Rectal smooth muscle tissue (tissue), 1 donor: Measurements from ENCODE around the gene DLGAP1.

Experiments used
- H3K27ac ChIP-seq: one replicate; pipeline ENCODE4 v1.7.0; 2013; ENCODE audit warnings: low read depth, low read length, inconsistent platforms
- H3K27me3 ChIP-seq: one replicate; pipeline ENCODE4 v1.7.0; 2013; ENCODE audit warnings: low read length; ENCODE audit not compliant: control insufficient read depth, insufficient read depth
- H3K36me3 ChIP-seq: one replicate; pipeline ENCODE4 v1.7.0; 2013; ENCODE audit warnings: low read length; ENCODE audit not compliant: control insufficient read depth, insufficient read depth
- H3K4me1 ChIP-seq: one replicate; pipeline ENCODE4 v1.7.0; 2013; ENCODE audit warnings: low read length; ENCODE audit not compliant: control insufficient read depth, insufficient read depth
- H3K4me3 ChIP-seq: one replicate; pipeline ENCODE4 v1.7.0; 2013; ENCODE audit warnings: low read length
- H3K9ac ChIP-seq: one replicate; pipeline ENCODE4 v1.7.0; 2013; ENCODE audit warnings: low read length

DLGAP1 gene

GRCh38 chr18:4374564-4374963 lies 80.5 kb downstream of the DLGAP1 start:
- H3K27me3 ChIP-seq = no peaks in the 10 kb centered on the region
- H3K4me1 ChIP-seq = no peaks in the 10 kb centered on the region
- no peaks in the 10 kb centered on the region for H3K36me3 ChIP-seq

DNA sequence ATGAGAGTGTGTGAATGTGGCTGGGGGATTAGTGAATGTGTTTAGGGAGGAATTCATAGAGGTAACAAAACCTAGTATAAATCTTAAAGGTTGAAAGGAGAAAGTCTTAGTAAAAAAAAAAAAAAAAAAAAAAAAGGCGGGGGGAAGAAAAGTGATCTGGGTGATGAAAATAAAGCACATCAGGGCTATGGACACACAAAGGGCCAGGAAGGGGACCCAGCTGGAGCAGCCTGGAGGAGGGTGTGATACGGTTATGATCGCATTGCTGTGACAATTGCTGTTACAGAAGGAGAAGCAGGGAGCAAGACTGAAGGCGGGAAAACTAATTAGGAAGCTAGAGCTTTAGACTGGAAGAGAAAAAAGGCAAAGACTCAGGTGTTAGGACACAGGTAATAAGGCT lies 85.4 kb downstream of the DLGAP1 start:
- H3K36me3 ChIP-seq = no peaks in the 10 kb centered on the region
- H3K27me3 ChIP-seq = no peaks in the 10 kb centered on the region
- no peaks in the 10 kb centered on the region for H3K4me1 ChIP-seq
- no peak overlapping the region for H3K4me3 ChIP-seq
- H3K27ac ChIP-seq = no peak overlapping the region
- H3K9ac ChIP-seq = no peak overlapping the region

More at GRCh38 chr18:4374564-4374963, 80.5 kb downstream of the DLGAP1 start:
- Histone ChIP-seq H3K9ac (no peak overlapping the region), H3K4me3 (no peak overlapping the region), H3K27ac (no peak overlapping the region)

DNA sequence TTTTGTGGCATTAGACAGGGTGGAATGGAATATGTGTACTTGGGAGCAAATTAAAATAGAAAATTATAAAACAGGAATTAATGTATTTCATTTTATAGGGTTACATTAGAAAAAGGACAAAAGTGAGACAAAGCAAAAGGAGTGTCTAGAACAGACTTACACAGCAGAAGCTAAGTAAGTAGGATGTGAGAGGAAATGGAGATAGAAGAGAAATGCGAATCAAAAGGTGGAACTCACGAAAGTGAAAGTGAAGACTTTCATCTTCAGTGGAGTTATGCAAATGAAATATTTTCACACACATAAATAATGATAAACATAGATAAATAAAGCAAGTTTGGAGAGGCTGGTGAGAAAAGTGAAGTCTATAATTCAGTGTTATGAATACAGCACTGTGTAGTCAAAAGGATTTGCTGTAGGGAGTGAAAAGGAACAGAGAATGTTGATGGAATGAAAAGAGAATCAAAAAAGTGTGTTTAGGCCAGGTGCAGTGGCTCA lies 94.8 kb downstream of the DLGAP1 start:
- no peaks in the 10 kb centered on the region for H3K27me3 ChIP-seq
- no peak overlapping the region for H3K27ac ChIP-seq
- no peaks in the 10 kb centered on the region for H3K36me3 ChIP-seq
- no peak overlapping the region for H3K4me3 ChIP-seq
- H3K4me1 ChIP-seq = no peaks in the 10 kb centered on the region
- H3K9ac ChIP-seq = no peak overlapping the region

- Histone ChIP-seq H3K9ac (no peak overlapping the region), H3K27ac (no peak overlapping the region), H3K4me3 (no peak overlapping the region), H3K36me3 (no peaks in the 10 kb centered on the region), H3K4me1 (no peaks in the 10 kb centered on the region), H3K27me3 (no peaks in the 10 kb centered on the region)
These were observed 96.5 kb downstream of the DLGAP1 start for GRCh38 chr18:4358618-4359017.

- Histone ChIP-seq H3K36me3 (no peaks in the 10 kb centered on the region), H3K4me3 (no peak overlapping the region), H3K27ac (no peak overlapping the region), H3K9ac (no peak overlapping the region), H3K4me1 (no peaks in the 10 kb centered on the region), H3K27me3 (no peaks in the 10 kb centered on the region)
These were observed 97.5 kb downstream of the DLGAP1 start for GRCh38 chr18:4357579-4357978.

DNA sequence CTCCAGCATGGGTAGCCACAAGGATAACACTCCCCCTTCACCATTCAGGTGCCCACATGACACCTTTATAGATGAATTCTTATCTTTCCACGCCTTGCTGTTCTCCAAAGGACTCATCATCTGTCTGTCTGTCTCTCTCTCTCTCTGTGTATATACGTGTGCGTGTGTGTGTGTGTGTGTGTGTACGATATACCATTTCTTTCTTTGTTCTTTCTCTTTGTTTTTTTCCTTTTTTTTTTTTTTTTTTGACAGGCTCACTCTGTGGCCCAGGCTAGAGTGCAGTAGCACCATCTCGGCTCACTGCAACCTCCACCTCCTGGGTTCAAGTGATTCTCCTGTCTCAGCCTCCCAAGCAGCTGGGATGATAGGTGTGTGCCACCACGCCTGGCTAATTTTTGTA lies 98.2 kb downstream of the DLGAP1 start:
- Histone ChIP-seq H3K4me1 (no peaks in the 10 kb centered on the region), H3K27me3 (no peaks in the 10 kb centered on the region), H3K36me3 (no peaks in the 10 kb centered on the region), H3K4me3 (no peak overlapping the region), H3K27ac (no peak overlapping the region), H3K9ac (no peak overlapping the region)

GRCh38 chr18:4353853-4354418 lies 101.2 kb downstream of the DLGAP1 start:
- Histone ChIP-seq H3K9ac (no peak overlapping the region), H3K4me3 (no peak overlapping the region), H3K4me1 (no peaks in the 10 kb centered on the region), H3K27me3 (no peaks in the 10 kb centered on the region), H3K36me3 (no peaks in the 10 kb centered on the region), H3K27ac (no peak overlapping the region)

- Histone ChIP-seq H3K4me3 (no peak overlapping the region), H3K9ac (no peak overlapping the region), H3K27ac (no peak overlapping the region), H3K36me3 (no peaks in the 10 kb centered on the region), H3K4me1 (no peaks in the 10 kb centered on the region), H3K27me3 (no peaks in the 10 kb centered on the region)
These were observed 102.2 kb downstream of the DLGAP1 start for GRCh38 chr18:4352746-4353551.

GRCh38 chr18:4351005-4351404 lies 104.1 kb downstream of the DLGAP1 start:
- Histone ChIP-seq H3K4me1 (no peaks in the 10 kb centered on the region), H3K27me3 (no peaks in the 10 kb centered on the region), H3K9ac (no peak overlapping the region), H3K27ac (no peak overlapping the region), H3K36me3 (no peaks in the 10 kb centered on the region), H3K4me3 (no peak overlapping the region)

DNA sequence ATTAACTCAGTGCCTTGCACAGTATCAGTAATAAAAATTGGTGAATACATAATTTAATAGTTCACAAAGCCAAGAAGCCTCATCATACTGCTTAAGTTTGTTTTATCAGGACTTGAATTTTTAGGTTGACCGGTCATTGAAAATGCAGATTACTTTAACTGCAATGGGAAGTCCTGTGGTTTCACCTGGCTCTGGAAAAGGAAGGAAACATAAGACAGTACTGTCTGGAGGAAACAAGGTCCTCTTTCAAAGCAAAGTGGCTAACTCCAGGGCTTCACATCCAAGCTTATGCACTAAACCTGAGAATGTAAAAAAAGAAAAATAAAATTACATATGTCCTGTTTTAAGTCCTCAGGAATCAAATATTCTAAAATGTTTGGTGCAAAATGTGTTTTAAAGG lies 119.7 kb downstream of the DLGAP1 start:
- Histone ChIP-seq H3K27me3 (no peaks in the 10 kb centered on the region), H3K9ac (no peak overlapping the region), H3K4me1 (no peaks in the 10 kb centered on the region), H3K36me3 (no peaks in the 10 kb centered on the region), H3K4me3 (no peak overlapping the region), H3K27ac (no peak overlapping the region)

DNA sequence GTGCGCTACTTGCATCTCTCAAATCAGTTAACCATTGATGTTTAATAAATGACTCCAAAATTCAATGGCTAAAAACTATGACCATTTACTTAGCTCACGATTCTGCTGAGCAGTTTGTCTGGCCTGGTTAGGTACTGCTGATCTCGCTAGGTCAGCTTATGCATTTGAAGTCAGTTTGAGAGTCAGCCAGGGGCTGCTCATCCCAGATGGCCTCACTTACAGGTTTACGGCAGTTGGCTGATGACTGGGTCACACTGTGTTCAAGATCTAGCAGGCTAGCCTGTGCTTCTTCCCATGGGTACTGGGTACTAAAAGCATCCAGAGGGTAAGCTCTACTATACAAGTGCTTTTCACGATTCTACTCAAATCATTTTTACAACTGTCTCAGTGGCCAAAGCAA lies 122.1 kb downstream of the DLGAP1 start:
- no peak overlapping the region for H3K4me3 ChIP-seq
- H3K36me3 ChIP-seq = no peaks in the 10 kb centered on the region
- H3K9ac ChIP-seq = no peak overlapping the region
- no peak overlapping the region for H3K27ac ChIP-seq
- no peaks in the 10 kb centered on the region for H3K4me1 ChIP-seq
- no peaks in the 10 kb centered on the region for H3K27me3 ChIP-seq

- no peaks in the 10 kb centered on the region for H3K36me3 ChIP-seq
- H3K27me3 ChIP-seq = no peaks in the 10 kb centered on the region
- H3K4me3 ChIP-seq = no peak overlapping the region
- no peak overlapping the region for H3K27ac ChIP-seq
- no peak overlapping the region for H3K9ac ChIP-seq
- no peaks in the 10 kb centered on the region for H3K4me1 ChIP-seq
These were observed 135.1 kb downstream of the DLGAP1 start for GRCh38 chr18:4319738-4320677.
